Measurements from ENCODE around the gene SH3RF1. TPM values are rescaled to one million over a fixed set of nuclear protein-coding genes. Genes with fewer than 3 reads are reported as not detected.

Gene SH3RF1
- total and polyA plus RNA-seq, 2 experiments from 2014 or later = 7.8 to 12.4 TPM

DNA sequence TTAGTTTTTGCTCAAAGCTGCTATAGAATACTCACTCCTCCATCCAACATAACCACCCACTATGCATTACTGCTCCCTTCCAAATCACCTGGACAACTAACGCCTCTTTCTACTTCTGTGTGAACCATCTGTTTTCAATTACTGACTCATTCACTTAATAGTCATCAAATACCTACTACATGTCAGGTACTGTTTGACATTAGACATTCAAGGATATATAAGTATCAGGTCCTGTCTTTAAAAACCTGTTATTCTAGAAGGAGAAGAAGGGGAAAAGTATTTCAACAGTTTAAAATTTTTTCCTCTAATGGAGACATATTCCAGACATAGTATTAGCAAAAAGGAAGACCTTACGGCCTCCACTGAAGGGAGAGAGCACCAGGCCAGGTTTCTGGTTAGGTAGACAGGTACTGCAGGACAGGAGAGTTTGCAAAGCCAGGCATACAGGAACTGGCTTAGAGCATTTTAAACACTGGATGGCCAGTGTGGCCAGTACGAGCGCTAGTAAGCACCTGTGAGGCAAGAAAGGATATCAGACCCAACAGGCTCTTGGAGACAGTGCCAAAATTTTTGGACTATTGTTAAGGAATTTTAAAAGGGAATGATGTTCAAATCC lies 39.0 kb downstream of the SH3RF1 start:
- H2AFZ ChIP-seq = no peak overlapping the region
- H3K79me2 ChIP-seq (replicated peaks; ENCODE audit: insufficient read depth) = peaks cover 64% of the 10 kb centered on the region
- no peak overlapping the region for H3K4me3 ChIP-seq
- Mint-ChIP-seq H3K36me3 (ENCODE audit: low read depth) (no peaks in the 10 kb centered on the region), H3K4me3 (no peak overlapping the region), H3K27ac (no peak overlapping the region), H3K27me3 (ENCODE audit: insufficient read depth, low read depth, poor library complexity) (peaks cover 2% of the 10 kb centered on the region), H3K9me3 (no peaks in the 10 kb centered on the region), H3K4me1 (peaks cover 13% of the 10 kb centered on the region; the same call in 2 of the 3 replicates)
- ATAC-seq = no peak
- DNase-seq (ENCODE audit: low spot score) = no peak
- no peak for TF ChIP-seq CREB1 (CRISPR knock-in tag; IDR thresholded peaks at IDR 0.05; ENCODE audit: low read depth)
- TF ChIP-seq POLR2AphosphoS5 (IDR thresholded peaks at IDR 0.05; ENCODE audit: low read depth) = no peak
- TF ChIP-seq, protein P1, sequence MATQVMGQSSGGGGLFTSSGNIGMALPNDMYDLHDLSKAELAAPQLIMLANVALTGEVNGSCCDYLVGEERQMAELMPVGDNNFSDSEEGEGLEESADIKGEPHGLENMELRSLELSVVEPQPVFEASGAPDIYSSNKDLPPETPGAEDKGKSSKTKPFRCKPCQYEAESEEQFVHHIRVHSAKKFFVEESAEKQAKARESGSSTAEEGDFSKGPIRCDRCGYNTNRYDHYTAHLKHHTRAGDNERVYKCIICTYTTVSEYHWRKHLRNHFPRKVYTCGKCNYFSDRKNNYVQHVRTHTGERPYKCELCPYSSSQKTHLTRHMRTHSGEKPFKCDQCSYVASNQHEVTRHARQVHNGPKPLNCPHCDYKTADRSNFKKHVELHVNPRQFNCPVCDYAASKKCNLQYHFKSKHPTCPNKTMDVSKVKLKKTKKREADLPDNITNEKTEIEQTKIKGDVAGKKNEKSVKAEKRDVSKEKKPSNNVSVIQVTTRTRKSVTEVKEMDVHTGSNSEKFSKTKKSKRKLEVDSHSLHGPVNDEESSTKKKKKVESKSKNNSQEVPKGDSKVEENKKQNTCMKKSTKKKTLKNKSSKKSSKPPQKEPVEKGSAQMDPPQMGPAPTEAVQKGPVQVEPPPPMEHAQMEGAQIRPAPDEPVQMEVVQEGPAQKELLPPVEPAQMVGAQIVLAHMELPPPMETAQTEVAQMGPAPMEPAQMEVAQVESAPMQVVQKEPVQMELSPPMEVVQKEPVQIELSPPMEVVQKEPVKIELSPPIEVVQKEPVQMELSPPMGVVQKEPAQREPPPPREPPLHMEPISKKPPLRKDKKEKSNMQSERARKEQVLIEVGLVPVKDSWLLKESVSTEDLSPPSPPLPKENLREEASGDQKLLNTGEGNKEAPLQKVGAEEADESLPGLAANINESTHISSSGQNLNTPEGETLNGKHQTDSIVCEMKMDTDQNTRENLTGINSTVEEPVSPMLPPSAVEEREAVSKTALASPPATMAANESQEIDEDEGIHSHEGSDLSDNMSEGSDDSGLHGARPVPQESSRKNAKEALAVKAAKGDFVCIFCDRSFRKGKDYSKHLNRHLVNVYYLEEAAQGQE (IDR thresholded peaks at IDR 0.05; ENCODE audit: unreplicated experiment) = no peak
- no peak for TF ChIP-seq NANOG (IDR thresholded peaks at IDR 0.05; ENCODE audit: borderline replicate concordance)
- no peak for TF ChIP-seq ZNF331 (CRISPR knock-in tag; IDR thresholded peaks at IDR 0.05; ENCODE audit: low read depth)
- TF ChIP-seq, protein P2, sequence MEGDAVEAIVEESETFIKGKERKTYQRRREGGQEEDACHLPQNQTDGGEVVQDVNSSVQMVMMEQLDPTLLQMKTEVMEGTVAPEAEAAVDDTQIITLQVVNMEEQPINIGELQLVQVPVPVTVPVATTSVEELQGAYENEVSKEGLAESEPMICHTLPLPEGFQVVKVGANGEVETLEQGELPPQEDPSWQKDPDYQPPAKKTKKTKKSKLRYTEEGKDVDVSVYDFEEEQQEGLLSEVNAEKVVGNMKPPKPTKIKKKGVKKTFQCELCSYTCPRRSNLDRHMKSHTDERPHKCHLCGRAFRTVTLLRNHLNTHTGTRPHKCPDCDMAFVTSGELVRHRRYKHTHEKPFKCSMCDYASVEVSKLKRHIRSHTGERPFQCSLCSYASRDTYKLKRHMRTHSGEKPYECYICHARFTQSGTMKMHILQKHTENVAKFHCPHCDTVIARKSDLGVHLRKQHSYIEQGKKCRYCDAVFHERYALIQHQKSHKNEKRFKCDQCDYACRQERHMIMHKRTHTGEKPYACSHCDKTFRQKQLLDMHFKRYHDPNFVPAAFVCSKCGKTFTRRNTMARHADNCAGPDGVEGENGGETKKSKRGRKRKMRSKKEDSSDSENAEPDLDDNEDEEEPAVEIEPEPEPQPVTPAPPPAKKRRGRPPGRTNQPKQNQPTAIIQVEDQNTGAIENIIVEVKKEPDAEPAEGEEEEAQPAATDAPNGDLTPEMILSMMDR (conservative IDR thresholded peaks at IDR 0.05; ENCODE audit: low read depth in 2 of 2) = no peak
- TF ChIP-seq ZNF114 (CRISPR knock-in tag; IDR thresholded peaks at IDR 0.05) = no peak
- no peak overlapping the region for H3K4me2 ChIP-seq
- H3F3A ChIP-seq (replicated peaks; ENCODE audit: low read depth) = no peaks in the 10 kb centered on the region
- no peaks in the 10 kb centered on the region for H3K36me3 ChIP-seq (ENCODE audit: insufficient read depth)
- no peaks in the 10 kb centered on the region for H3K27me3 ChIP-seq (ENCODE audit: insufficient read depth)
- peaks cover 7% of the 10 kb centered on the region for H4K20me1 ChIP-seq (replicated peaks; ENCODE audit: insufficient read depth)
- peaks cover 11% of the 10 kb centered on the region for H3K4me1 ChIP-seq (ENCODE audit: insufficient read depth)
- H3K27ac ChIP-seq (ENCODE audit: low read depth) = no peak overlapping the region
- H3K9me2 ChIP-seq (ENCODE audit: insufficient read depth) = no peaks in the 10 kb centered on the region

DNA sequence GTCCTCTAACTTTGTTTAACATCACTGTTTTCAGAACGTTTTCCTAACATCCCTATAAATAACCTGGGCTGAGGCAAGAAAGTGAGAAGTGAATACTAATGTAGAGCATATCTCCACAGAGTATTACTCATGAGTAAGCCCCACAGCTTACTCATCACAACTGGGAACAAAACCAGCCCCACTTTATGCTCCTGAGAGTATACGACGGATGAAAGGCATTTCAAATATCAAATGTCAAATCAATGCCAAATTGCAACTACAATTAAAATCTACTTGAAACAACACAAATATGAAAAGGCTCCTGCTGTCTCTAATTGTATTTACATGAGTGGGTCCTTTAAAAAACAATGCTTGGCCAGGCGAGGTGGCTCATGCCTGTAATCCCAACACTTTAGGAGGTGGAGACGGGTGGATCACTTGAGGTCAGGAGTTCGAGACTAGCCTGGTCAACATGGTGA lies 41.2 kb downstream of the SH3RF1 start:
- peak overlapping the region; percentile 24; the same call in 1 of the 2 replicates for H3K4me2 ChIP-seq
- no peak overlapping the region; the same call in 1 of the 2 replicates for H3K27ac ChIP-seq (ENCODE audit: low read depth)
- no peak; the same call in 2 of the 3 replicates for ATAC-seq
- TF ChIP-seq ZNF331 (CRISPR knock-in tag; IDR thresholded peaks at IDR 0.05; ENCODE audit: low read depth) (no peak), NANOG (IDR thresholded peaks at IDR 0.05; ENCODE audit: borderline replicate concordance) (no peak), JUNB (IDR thresholded peaks at IDR 0.05; ENCODE audit: unreplicated experiment) (no peak), STAT1 (IDR thresholded peaks at IDR 0.05; ENCODE audit: unreplicated experiment) (no peak), POLR2AphosphoS5 (IDR thresholded peaks at IDR 0.05; ENCODE audit: low read depth) (no peak), ZNF114 (CRISPR knock-in tag; IDR thresholded peaks at IDR 0.05) (no peak), CREB1 (CRISPR knock-in tag; IDR thresholded peaks at IDR 0.05; ENCODE audit: low read depth) (no peak)
- TF ChIP-seq, protein P2 (conservative IDR thresholded peaks at IDR 0.05; ENCODE audit: low read depth in 2 of 2) = no peak

More for the DNA sequence above, 41.2 kb downstream of the SH3RF1 start:
- Mint-ChIP-seq H3K4me3 (no peak overlapping the region), H3K36me3 (ENCODE audit: low read depth) (no peaks in the 10 kb centered on the region), H3K27me3 (ENCODE audit: insufficient read depth, low read depth, poor library complexity) (no peaks in the 10 kb centered on the region), H3K4me1 (peaks cover 11% of the 10 kb centered on the region; the same call in 2 of the 3 replicates), H3K27ac (no peak overlapping the region), H3K9me3 (no peaks in the 10 kb centered on the region)
- H3K27me3 ChIP-seq (ENCODE audit: insufficient read depth) = no peaks in the 10 kb centered on the region
- peaks cover 47% of the 10 kb centered on the region for H3K79me2 ChIP-seq (replicated peaks; ENCODE audit: insufficient read depth)
- no peak for DNase-seq (ENCODE audit: low spot score)
- no peaks in the 10 kb centered on the region for H3K9me2 ChIP-seq (ENCODE audit: insufficient read depth)
- no peaks in the 10 kb centered on the region; the same call in none of the 2 replicates for H4K20me1 ChIP-seq (replicated peaks; ENCODE audit: insufficient read depth)
- no peak overlapping the region for H3K4me3 ChIP-seq
- no peak overlapping the region for H2AFZ ChIP-seq
- H3K36me3 ChIP-seq (ENCODE audit: insufficient read depth) = no peaks in the 10 kb centered on the region
- peaks cover 11% of the 10 kb centered on the region for H3K4me1 ChIP-seq (ENCODE audit: insufficient read depth)
- no peaks in the 10 kb centered on the region for H3F3A ChIP-seq (replicated peaks; ENCODE audit: low read depth)

Measured in GM23338 (cell line).